ENCODE results near the gene KRTAP10-11. TPM values are rescaled to one million over a fixed set of nuclear protein-coding genes. Genes with fewer than 3 reads are reported as not detected.

KRTAP10-11 gene
- total and polyA plus RNA-seq, 4 donors = not detected

- TF ChIP-seq TAF1 (conservative IDR thresholded peaks at IDR 0.05) = no peak
- no peak for TF ChIP-seq GABPA (IDR thresholded peaks at IDR 0.05 in 1 of 2, conservative IDR thresholded peaks at IDR 0.05 in 1 of 2)
- TF ChIP-seq FOXA1 (IDR thresholded peaks at IDR 0.05) = no peak
- TF ChIP-seq ATF3 (IDR thresholded peaks at IDR 0.05) = no peak
- TF ChIP-seq HNF4G (IDR thresholded peaks at IDR 0.05) = no peak
- no peak for TF ChIP-seq CTCF (IDR thresholded peaks at IDR 0.05; ENCODE audit: low read depth, low read length, missing input control)
- TF ChIP-seq RXRA (IDR thresholded peaks at IDR 0.05) = no peak
- no peak for TF ChIP-seq EGR1 (IDR thresholded peaks at IDR 0.05; ENCODE audit: low read depth in 2 of 2)
- no peak for TF ChIP-seq RAD21 (IDR thresholded peaks at IDR 0.05)
- no peak for TF ChIP-seq ZBTB33 (IDR thresholded peaks at IDR 0.05)
- no peak for TF ChIP-seq MAX (IDR thresholded peaks at IDR 0.05)
- TF ChIP-seq HNF4A (conservative IDR thresholded peaks at IDR 0.05) = no peak
- TF ChIP-seq YY1 (IDR thresholded peaks at IDR 0.05) = no peak
- no peak for TF ChIP-seq FOXA2 (IDR thresholded peaks at IDR 0.05)
- TF ChIP-seq NR2F2 (IDR thresholded peaks at IDR 0.05) = no peak
- no peak for TF ChIP-seq SP1 (IDR thresholded peaks at IDR 0.05)
- TF ChIP-seq REST (IDR thresholded peaks at IDR 0.05) = no peak
- no peak for TF ChIP-seq JUND (IDR thresholded peaks at IDR 0.05)
- Histone ChIP-seq H3K4me1 (ENCODE audit: control insufficient read depth in 4 of 4, insufficient read depth in 4 of 4, low read length in 3 of 4) (no peaks in the 10 kb centered on the region), H3K9ac (ENCODE audit: low read depth in 1 of 2, low read length in 2 of 2) (no peak overlapping the region), H3K36me3 (ENCODE audit: control insufficient read depth in 4 of 4, insufficient read depth in 3 of 4, low read depth in 1 of 4, low read length in 3 of 4) (no peaks in the 10 kb centered on the region), H3K9me3 (ENCODE audit: control insufficient read depth in 4 of 4, low read length in 3 of 4) (peaks cover 0 to 3% (median 0%) of the 10 kb centered on the region in 4 donors), H3K27me3 (ENCODE audit: control insufficient read depth in 4 of 4, insufficient read depth in 4 of 4, low read length in 3 of 4) (no peaks in the 10 kb centered on the region), H3K4me3 (ENCODE audit: low read depth in 1 of 3, low read length in 3 of 3) (no peak overlapping the region), H3K27ac (ENCODE audit: low read depth in 1 of 2, low read length in 2 of 2) (no peak overlapping the region)
- 91% methylated on average over 18 of the region's 18 CpGs for WGBS
- DNase-seq (ENCODE audit: low spot score) = no peak
Observed at GRCh38 chr21:44649521-44650100, 3.4 kb downstream of the KRTAP10-11 start.

Data from liver (tissue), 9 donors.